GM12878 (cell line): Measurements from ENCODE around the gene MAIP1. TPM values are rescaled to one million over a fixed set of nuclear protein-coding genes. Genes with fewer than 3 reads are reported as not detected.

Experiments
- ATF2 ChIP-seq: IDR thresholded peaks from 2 replicates; pipeline ENCODE4 v1.6.1; 2012; ENCODE audit warnings: low read length, inconsistent platforms
- ATF7 ChIP-seq: fragments of 450-650 bp; IDR thresholded peaks from 2 replicates; pipeline ENCODE4 v1.6.1; 2016; ENCODE audit warnings: low read depth, mild to moderate bottlenecking
- BCL11A ChIP-seq: IDR thresholded peaks from 2 replicates; pipeline ENCODE4 v1.6.1; 2011; ENCODE audit warnings: low read depth, low read length
- BHLHE40 ChIP-seq, 2 experiments: fragments of 450-650 bp in 1 of 2; IDR thresholded peaks; 2 replicates each; pipeline ENCODE4 v1.6.1; 2011 to 2017; ENCODE audit warnings: low read depth in 2 of 2, borderline replicate concordance in 1 of 2, improper control_type of control experiment in 1 of 2, low read length in 1 of 2, mild to moderate bottlenecking in 1 of 2
- EGR1 ChIP-seq, 2 experiments: IDR thresholded peaks; 1 replicate in 1 of 2; 2 replicates in 1 of 2; pipeline ENCODE4 v1.6.1; 2011 to 2012; ENCODE audit warnings: low read depth in 2 of 2, low read length in 2 of 2, borderline replicate concordance in 1 of 2, mild to moderate bottlenecking in 1 of 2, moderate library complexity in 1 of 2
- EP300 ChIP-seq, 2 experiments: fragments of 150-350 bp in 1 of 2; IDR thresholded peaks; 2 replicates each; pipeline ENCODE4 v1.6.1; 2011 to 2012; ENCODE audit warnings: low read depth in 2 of 2, low read length in 2 of 2, borderline replicate concordance in 1 of 2, improper control_type of control experiment in 1 of 2, inconsistent platforms in 1 of 2; ENCODE audit not compliant: control insufficient read depth in 1 of 2
- IKZF1 ChIP-seq: fragments of 450-650 bp; conservative IDR thresholded peaks from 2 replicates; pipeline ENCODE4 v1.6.1; 2017; ENCODE audit warnings: antibody characterized with exemption, mild to moderate bottlenecking
- IKZF2 ChIP-seq, 2 experiments: fragments of 450-650 bp; IDR thresholded peaks; 2 replicates each; pipeline ENCODE4 v1.6.1; 2017; ENCODE audit warnings: mild to moderate bottlenecking in 2 of 2, moderate library complexity in 2 of 2
- JUNB ChIP-seq: IDR thresholded peaks from 2 replicates; pipeline ENCODE4 v1.6.1; 2016; ENCODE audit warnings: antibody characterized with exemption, mild to moderate bottlenecking
- MAX ChIP-seq: IDR thresholded peaks from 2 replicates; pipeline ENCODE4 v1.6.1; 2012; ENCODE audit warnings: low read depth, low read length, improper control_type of control experiment
- MEF2A ChIP-seq: IDR thresholded peaks from 2 replicates; pipeline ENCODE4 v1.6.1; 2011; ENCODE audit warnings: low read depth, mild to moderate bottlenecking, low read length, moderate library complexity; ENCODE audit not compliant: insufficient read depth
- NFIC ChIP-seq: IDR thresholded peaks from 2 replicates; pipeline ENCODE4 v1.6.1; 2012; ENCODE audit warnings: low read depth, mild to moderate bottlenecking, inconsistent platforms, low read length, moderate library complexity
- RELB ChIP-seq: fragments of 450-650 bp; IDR thresholded peaks from 2 replicates; pipeline ENCODE4 v1.6.1; 2017; ENCODE audit warnings: low read depth, mild to moderate bottlenecking, moderate library complexity
- ZBTB4 ChIP-seq: fragments of 450-650 bp; formaldehyde crosslinking; IDR thresholded peaks from 2 replicates; pipeline ENCODE4 v1.4.0; 2022; ENCODE audit warnings: mild to moderate bottlenecking, moderate library complexity
- polyA plus RNA-seq, 11 experiments: library from polyadenylated mRNA; depleted of rRNA in 4 of 11; unstranded in 6 of 11; stranded (reverse) in 5 of 11; fragments of >200 nt; fragmentation: Nextera tagmentation in 4 of 11; fragmentation: Illumina TruSeq in 1 of 11; extraction: Ambion mirVana in 4 of 11; extraction: Trizol in 1 of 11; gene quantifications; 1 replicate in 1 of 11; 2 replicates in 10 of 11; pipeline versions ENCODE4 v1.2.1 to v1.2.3, GENCODE V29; 2011 to 2016; ENCODE audit warnings: inconsistent platforms in 2 of 11, missing spikeins in 2 of 11, low read depth in 1 of 11
- total RNA-seq, 4 experiments: library from RNA; depleted of rRNA in 3 of 4; stranded (reverse); fragments of >200 nt in 3 of 4; fragmentation: Illumina TruSeq in 1 of 4; extraction: Trizol in 1 of 4; gene quantifications; 2 replicates each; pipeline versions ENCODE4 v1.2.1 to v1.2.3, GENCODE V29; 2013 to 2021

MAIP1 gene
- total and polyA plus RNA-seq, 10 of the 15 experiments (the other 5 are each of a cell fraction or from before 2014, with no cell fraction given) = 5.4 to 41.4 (median 25.4) TPM

GRCh38 chr2:199977984-199978415 lies 22.6 kb downstream of the MAIP1 start (continued):
- TF ChIP-seq EGR1 (IDR thresholded peaks at IDR 0.05; ENCODE audit: borderline replicate concordance in 1 of 2, low read depth in 2 of 2, low read length in 2 of 2) = no peak
- TF ChIP-seq JUNB = peak; percentile 61
- TF ChIP-seq NFIC = peak; percentile 18; the same call in 1 of the 2 replicates
- TF ChIP-seq BHLHE40 (IDR thresholded peaks at IDR 0.05; ENCODE audit: borderline replicate concordance in 1 of 2, low read depth in 2 of 2, low read length in 1 of 2) = 0 out of 4 replicates have a peak, but pooled peaks of 1 of the 2 experiments have one; percentile 18
- TF ChIP-seq MAX = no peak
- 0 out of 2 replicates have a peak, but pooled peaks have one; percentile 25 for TF ChIP-seq ATF2
- TF ChIP-seq ZBTB4 = no peak
- 0 out of 2 replicates have a peak, but pooled peaks have one; percentile 52 for TF ChIP-seq RELB
- peak; percentile 69 to 71 for TF ChIP-seq IKZF2 (IDR thresholded peaks at IDR 0.05)
- TF ChIP-seq EP300 (IDR thresholded peaks at IDR 0.05; ENCODE audit: borderline replicate concordance in 1 of 2, control insufficient read depth in 1 of 2, low read depth in 2 of 2, low read length in 2 of 2) = peak in 1 of 2 experiments; percentile 34; a peak in 1 of 4 replicates
- TF ChIP-seq ATF7 = peak; percentile 63; the same call in 1 of the 2 replicates
- peak; percentile 49; the same call in 1 of the 2 replicates for TF ChIP-seq IKZF1
- no peak for TF ChIP-seq MEF2A
- 0 out of 2 replicates have a peak, but pooled peaks have one; percentile 40 for TF ChIP-seq BCL11A
